ENCODE results near the gene SLC6A19.
"Not testable (repeated sequence)": the region's sequence is repeated elsewhere in the genome, so short reads cannot be mapped to it uniquely, and the experiment has no call there.

The SLC6A19 gene

DNA sequence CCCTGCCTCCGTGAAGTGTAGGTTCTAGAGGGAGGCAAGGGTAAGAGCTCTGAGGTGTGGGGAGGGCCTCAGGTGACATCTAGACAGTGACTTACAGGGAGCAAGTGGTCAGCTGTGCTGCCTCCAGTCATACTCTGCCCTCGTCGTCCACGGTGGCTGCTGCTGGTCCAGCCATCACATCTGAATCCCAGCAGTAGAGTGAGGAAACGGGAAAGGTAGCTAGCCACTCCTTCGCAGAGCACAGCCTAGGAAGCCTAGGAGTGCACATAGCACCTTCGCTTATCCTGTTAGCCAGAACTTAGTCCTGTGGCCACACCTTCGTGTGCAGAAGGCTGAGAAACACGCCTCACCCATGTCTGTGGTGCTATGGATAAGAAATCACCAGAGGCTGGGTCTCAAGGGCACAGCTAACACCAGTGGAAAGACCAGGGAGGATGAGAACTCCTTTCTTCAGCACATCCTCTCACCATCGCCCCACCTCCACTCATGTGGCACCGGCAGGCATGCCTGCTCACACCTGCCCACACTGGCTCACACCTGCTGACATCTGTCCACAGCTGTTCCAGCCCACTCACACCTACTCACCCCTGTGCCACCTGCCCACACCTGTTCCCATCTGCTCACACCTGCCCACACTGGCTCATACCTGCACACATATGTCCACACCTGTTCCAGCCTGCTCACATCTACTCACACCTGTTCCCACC lies 44.5 kb upstream of the SLC6A19 start:
- TF ChIP-seq, protein P1, sequence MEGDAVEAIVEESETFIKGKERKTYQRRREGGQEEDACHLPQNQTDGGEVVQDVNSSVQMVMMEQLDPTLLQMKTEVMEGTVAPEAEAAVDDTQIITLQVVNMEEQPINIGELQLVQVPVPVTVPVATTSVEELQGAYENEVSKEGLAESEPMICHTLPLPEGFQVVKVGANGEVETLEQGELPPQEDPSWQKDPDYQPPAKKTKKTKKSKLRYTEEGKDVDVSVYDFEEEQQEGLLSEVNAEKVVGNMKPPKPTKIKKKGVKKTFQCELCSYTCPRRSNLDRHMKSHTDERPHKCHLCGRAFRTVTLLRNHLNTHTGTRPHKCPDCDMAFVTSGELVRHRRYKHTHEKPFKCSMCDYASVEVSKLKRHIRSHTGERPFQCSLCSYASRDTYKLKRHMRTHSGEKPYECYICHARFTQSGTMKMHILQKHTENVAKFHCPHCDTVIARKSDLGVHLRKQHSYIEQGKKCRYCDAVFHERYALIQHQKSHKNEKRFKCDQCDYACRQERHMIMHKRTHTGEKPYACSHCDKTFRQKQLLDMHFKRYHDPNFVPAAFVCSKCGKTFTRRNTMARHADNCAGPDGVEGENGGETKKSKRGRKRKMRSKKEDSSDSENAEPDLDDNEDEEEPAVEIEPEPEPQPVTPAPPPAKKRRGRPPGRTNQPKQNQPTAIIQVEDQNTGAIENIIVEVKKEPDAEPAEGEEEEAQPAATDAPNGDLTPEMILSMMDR (IDR thresholded peaks at IDR 0.05; ENCODE audit: low read depth, low read length): no peak

DNA sequence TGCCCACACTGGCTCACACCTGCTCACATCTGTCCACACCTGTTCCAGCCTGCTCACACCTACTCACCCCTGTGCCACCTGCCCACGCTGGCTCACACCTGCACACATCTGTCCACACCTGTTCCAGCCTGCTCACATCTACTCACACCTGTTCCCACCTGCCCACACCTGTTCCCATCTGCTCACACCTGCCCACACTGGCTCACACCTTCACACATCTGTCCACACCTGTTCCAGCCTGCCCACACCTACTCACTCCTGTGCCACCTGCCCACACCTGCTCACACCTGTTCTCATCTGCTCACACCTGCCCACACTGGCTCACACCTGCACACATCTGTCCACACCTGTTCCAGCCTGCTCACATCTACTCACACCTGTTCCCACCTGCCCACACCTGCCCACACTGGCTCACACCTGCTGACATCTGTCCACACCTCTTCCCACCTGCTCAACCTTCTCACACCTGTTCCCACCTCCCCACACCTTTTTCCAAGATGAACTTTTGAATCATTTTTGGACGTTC lies 43.9 kb upstream of the SLC6A19 start:
- H3K4me3 ChIP-seq (ENCODE audit: low read depth, low read length): not testable (repeated sequence)

More for the DNA sequence above, 44.5 kb upstream of the SLC6A19 start:
- no peak overlapping the region for H3K4me3 ChIP-seq (ENCODE audit: low read depth, low read length)

DNA sequence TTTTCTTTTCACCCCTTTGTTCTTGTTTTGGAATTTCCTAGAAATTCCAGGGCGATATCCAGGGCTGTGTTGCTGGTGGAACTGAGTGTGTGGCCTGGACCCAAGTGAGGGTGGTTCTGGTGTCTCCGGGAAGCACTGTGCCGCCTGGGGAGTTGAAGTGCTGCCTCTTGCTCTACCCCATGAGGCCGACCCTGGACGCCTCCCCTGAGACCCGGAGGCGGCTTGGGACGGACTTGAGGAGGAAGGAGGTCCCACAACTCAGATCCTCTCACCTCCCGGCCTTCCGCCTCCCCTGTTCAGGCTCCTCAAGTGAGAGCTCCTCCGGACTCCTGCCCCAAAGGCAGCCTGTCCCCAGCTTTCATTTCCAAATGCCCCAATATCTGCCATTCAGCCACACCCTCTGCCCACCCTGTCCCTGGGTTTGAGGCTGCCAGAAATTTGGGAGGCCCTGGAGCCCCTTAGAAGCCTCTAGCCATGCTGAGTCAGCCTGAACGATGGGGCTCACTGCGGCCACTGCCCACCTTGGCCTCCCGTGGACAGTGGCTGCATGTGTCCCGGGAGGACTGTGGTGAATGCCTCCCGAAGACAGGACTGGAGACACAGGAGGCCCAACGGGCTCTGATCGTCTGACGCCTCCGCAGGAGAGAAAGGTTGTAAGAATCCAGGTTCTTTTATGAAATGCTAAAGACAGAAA lies 42.6 kb upstream of the SLC6A19 start:
- TF ChIP-seq, protein P1 (IDR thresholded peaks at IDR 0.05; ENCODE audit: low read depth, low read length): no peak
- no peak overlapping the region for H3K4me3 ChIP-seq (ENCODE audit: low read depth, low read length)

DNA sequence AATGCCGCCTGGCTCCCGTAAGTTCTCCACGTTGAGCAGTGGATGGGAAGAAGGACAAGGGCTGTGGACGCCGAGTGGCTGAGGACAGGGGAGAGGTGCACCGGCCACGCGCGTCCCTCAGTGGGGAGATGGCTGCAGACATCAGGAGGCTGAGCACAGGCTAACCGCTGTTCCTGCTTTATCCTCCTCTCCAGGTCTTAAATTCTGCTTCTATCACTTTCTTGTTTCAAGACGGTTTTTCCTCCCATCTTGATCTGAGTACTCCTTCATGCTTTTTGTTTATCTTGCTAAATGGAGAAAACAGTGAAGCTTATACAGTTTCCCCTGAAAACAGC lies 42.1 kb upstream of the SLC6A19 start:
- TF ChIP-seq, protein P1 (IDR thresholded peaks at IDR 0.05; ENCODE audit: low read depth, low read length): no peak
- H3K4me3 ChIP-seq (ENCODE audit: low read depth, low read length): no peak overlapping the region

DNA sequence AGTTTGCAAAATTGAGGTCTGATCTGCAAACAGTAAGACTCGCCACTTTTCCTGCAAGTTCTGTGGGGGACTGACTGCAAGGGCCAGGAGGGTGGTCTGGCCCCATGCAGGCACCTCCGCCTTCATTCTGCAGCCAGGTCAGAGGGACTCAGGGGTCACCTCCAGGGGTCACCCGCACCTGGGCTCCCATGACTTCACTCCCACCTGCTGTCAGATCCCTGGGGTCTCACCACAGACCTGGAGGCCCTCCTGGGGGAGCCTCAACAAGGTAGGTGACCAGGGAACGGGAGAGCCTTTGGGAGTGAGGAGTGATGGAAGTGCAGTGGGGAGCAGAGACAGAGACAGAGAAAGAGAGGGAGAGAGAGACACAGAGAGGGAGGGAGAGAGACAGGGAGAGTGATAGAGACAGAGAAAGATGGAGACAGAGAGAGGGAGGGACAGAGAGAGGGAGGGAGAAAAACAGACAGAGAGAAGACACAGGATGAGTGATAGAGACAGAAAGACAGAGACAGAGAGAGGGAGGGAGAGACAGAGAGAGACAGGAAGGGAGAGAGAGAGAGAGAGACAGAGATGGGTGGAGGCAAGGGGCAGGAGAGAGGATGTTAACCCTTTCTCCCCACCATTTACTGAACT lies 41.5 kb upstream of the SLC6A19 start:
- no peak overlapping the region for H3K4me3 ChIP-seq (ENCODE audit: low read depth, low read length)
- TF ChIP-seq, protein P1 (IDR thresholded peaks at IDR 0.05; ENCODE audit: low read depth, low read length): no peak

DNA sequence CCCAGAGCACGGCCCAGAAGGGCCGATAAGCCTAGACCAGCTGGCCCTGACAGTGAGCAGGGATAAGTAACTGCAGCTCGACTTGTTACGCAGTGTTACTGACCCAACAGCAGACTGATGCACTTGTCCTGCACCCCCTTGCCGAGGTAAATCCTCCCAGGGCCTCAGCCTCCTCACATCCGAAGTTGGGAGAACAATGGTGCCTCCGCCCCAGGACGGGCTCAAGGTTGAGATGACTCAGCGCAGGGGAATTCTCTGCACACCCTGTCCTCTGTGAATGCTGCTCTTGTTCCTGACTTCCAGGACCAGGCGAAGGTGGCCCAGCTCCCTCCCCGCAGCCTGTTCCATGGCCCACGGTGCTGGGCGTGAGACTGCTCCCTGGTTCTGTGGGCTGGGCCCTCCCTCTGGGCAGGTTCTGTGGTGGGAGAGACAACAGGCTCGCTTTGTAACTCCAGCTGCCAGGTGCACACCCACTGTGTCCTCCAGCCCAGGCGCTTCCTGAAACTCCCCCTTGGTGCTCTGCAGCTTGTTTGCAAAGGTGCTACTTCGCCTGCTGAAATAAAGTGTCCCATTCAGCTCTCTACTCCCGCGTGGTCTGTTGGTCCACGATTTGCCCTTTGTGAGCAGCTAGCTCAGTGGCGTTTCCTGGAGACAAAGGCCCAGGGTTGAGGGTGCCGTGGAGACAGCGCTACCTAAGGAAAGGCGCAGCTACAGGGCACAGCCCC lies 40.1 kb upstream of the SLC6A19 start:
- TF ChIP-seq, protein P1 (IDR thresholded peaks at IDR 0.05; ENCODE audit: low read depth, low read length): no peak
- H3K4me3 ChIP-seq (ENCODE audit: low read depth, low read length): no peak overlapping the region

DNA sequence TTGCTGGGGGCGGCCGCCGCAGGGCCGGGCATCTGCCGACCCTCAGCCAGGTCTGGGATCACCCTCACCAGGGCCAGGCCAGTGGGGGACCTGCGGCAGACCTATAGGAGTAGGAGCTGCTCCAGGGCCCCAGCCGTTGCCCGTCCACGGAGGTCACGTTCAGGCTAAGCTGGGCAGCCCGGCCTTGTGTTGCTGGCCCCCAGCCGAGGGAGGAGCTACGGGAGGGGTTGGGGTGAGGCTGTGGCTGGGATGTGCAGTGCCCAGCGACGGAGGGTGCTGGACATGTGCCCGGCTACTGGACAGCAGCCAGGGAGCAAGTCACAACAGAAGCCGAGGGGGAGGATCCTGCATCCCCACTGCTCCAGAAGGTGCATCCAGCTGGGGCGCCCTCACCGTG lies 39.6 kb upstream of the SLC6A19 start:
- TF ChIP-seq, protein P1 (IDR thresholded peaks at IDR 0.05; ENCODE audit: low read depth, low read length): no peak
- H3K4me3 ChIP-seq (ENCODE audit: low read depth, low read length): no peak overlapping the region

Measured in WI38 (cell line).